Activated CD8-positive, alpha-beta T cell treated with anti-CD3 and anti-CD28 coated beads, Interleukin-2, amount 10 ng/mL, durations not matched to agents 7 days and 5 days (primary cell): ENCODE data around the gene GALNT15. TPM values are rescaled to one million over a fixed set of nuclear protein-coding genes. Genes with fewer than 3 reads are reported as not detected.

Source experiments
- ATAC-seq: fragments of 150-1000 bp; cut with Tn5 transposase; one replicate; pipeline ENCODE4 v1.10.0; 2021; ENCODE audit warnings: moderate library complexity
- CTCF ChIA-PET: fragments of 350-600 bp; sonication (Branson Sonifier 250); formaldehyde crosslinking; loops from one replicate; lab custom pipeline; 2021; ENCODE audit warnings: antibody characterized with exemption; lab: Charles Lee
- POLR2A ChIA-PET: fragments of 350-600 bp; sonication (Branson Sonifier 250); formaldehyde crosslinking; loops from one replicate; lab custom pipeline; 2021; ENCODE audit warnings: antibody characterized with exemption; lab: Charles Lee
- DNase-seq: peaks from one replicate; pipeline ENCODE4 v3.0.0-alpha.2; 2020
- H3K27ac Mint-ChIP-seq: one replicate; pipeline ENCODE4 v1.8.0; 2021; ENCODE audit warnings: mild to moderate bottlenecking, mixed read lengths
- H3K27me3 Mint-ChIP-seq: one replicate; pipeline ENCODE4 v1.8.0; 2021; ENCODE audit warnings: low read depth, mixed read lengths
- H3K36me3 Mint-ChIP-seq: one replicate; pipeline ENCODE4 v1.8.0; 2021; ENCODE audit warnings: low read depth, mixed read lengths
- H3K4me1 Mint-ChIP-seq: one replicate; pipeline ENCODE4 v1.8.0; 2021; ENCODE audit warnings: low read depth, mixed read lengths
- H3K4me3 Mint-ChIP-seq: one replicate; pipeline ENCODE4 v1.8.0; 2021; ENCODE audit warnings: mild to moderate bottlenecking, mixed read lengths
- H3K9me3 Mint-ChIP-seq: one replicate; pipeline ENCODE4 v1.8.0; 2022; ENCODE audit warnings: mixed read lengths; ENCODE audit not compliant: insufficient read depth
- total RNA-seq, 2 experiments: library from RNA; stranded (reverse); gene quantifications; one replicate each; pipeline ENCODE4 v1.2.3, GENCODE V29; 2021

Gene GALNT15
- total RNA-seq, 2 experiments from 2014 or later: not detected

DNA sequence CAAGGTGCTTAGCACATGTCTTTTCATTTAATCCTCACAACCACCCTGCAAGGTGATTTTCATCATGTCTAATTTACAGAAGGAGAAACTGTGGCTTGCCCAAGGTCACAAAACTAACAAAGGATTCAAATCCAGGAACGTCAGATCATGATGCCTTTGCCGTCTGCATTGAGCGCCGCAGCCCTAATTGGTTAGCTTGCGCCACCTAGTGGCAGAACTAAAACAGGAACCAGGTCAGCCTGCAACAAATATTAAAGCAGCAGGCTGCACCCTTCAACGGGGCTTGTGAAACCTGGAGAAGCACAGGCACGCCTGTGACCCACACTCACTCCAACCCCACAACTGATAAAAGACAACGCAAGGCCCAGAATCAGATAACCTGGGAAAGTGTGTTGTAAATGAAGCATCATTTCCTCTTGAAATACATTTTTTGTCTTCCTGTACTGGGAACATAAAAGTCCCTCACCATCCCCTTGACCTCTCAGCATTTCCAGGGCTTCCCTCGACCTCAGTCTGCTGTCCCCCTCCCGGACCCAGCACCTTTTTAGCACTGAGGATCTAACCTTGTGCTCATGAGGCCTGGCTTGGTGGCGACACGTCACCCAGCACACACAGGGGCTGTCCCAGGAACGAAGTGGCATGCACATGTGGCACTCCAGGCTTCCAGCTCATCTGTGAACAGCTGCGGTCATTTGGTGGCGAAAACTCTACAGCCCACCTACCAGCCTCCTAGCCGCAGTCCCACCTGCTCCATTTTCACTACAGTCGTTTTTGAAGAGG, 73.0 kb downstream of the GALNT15 start:
- Mint-ChIP-seq H3K4me3 (no peak overlapping the region), H3K27me3 (no peaks in the 10 kb centered on the region), H3K36me3 (no peaks in the 10 kb centered on the region), H3K9me3 (no peaks in the 10 kb centered on the region), H3K27ac (no peak overlapping the region), H3K4me1 (peaks cover 12% of the 10 kb centered on the region)
- ChIA-PET CTCF (interaction anchor here (0.7 to 2.6 kb wide), 12 partner anchors 11 to 1045 kb away, joined by 3 to 18 read pairs (median 5); partner anchors contain the start of genes DPH3 and OXNAD1), POLR2A (no interaction called here)
- ATAC-seq (peak; percentile 90), DNase-seq (peak; percentile 86)

DNA sequence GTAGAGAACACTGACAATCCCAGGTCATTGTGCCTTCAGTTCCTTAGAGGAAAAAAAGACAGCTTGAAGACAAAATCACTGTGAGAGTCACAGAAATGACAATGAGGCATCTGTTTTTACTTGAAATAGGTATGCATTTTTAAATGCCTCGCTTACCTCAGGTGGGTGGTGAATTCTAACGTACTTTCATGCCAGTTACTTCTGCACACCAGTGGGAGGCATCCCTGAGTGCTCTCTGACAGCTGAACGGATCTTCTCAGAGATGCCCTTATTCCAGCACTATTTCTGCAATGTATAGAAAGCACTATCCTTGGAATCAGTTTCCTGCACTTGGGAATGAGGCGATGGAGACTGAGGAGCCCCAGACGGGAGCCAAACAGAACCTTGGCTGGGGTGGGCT, 74.1 kb downstream of the GALNT15 start:
- Mint-ChIP-seq H3K27ac (no peak overlapping the region), H3K4me1 (peaks cover 12% of the 10 kb centered on the region), H3K27me3 (no peaks in the 10 kb centered on the region), H3K4me3 (no peak overlapping the region), H3K36me3 (no peaks in the 10 kb centered on the region), H3K9me3 (no peaks in the 10 kb centered on the region)
- ChIA-PET CTCF (interaction anchor here (0.7 to 2.6 kb wide), 11 partner anchors 10 to 1046 kb away, joined by 3 to 18 read pairs (median 5); partner anchors contain the start of genes ANKRD28, DPH3 and OXNAD1), POLR2A (no interaction called here)
- ATAC-seq (no peak), DNase-seq (no peak)

GRCh38 chr3:16249336-16249735, 74.9 kb downstream of the GALNT15 start:
- DNase-seq: peak; percentile 37
- H3K9me3 Mint-ChIP-seq: no peaks in the 10 kb centered on the region

DNA sequence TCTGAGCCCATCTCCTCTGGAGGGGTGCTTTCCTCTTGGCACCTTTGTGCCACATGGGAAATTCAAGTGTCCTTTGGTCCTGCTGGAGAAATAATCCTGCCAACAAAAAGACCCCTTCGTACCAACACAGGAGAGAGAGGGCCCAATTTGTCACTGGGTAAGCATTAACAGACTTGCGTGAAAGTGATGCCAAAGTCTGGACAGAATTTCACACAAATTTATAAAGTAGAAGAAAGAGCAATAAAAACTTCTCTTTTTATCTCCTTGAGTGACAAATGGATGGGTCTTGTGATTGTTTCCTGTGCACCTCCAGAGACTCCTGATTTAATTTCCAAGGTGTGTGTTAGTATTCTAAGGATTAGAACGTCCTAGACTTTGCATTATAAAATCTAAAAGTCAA, 75.4 kb downstream of the GALNT15 start:
- ChIA-PET POLR2A (no interaction called here), CTCF (no interaction called here)
- no peak overlapping the region for H3K27ac Mint-ChIP-seq
- no peaks in the 10 kb centered on the region for H3K36me3 Mint-ChIP-seq
- H3K4me3 Mint-ChIP-seq: no peak overlapping the region
- no peaks in the 10 kb centered on the region for H3K27me3 Mint-ChIP-seq
- ATAC-seq (no peak), DNase-seq (no peak)
- peaks cover 15% of the 10 kb centered on the region for H3K4me1 Mint-ChIP-seq
- H3K9me3 Mint-ChIP-seq: no peaks in the 10 kb centered on the region

More at GRCh38 chr3:16249336-16249735, 74.9 kb downstream of the GALNT15 start:
- H3K27ac Mint-ChIP-seq: no peak overlapping the region
- POLR2A ChIA-PET: no interaction called here
- CTCF ChIA-PET: interaction anchor here (2.5 to 2.6 kb wide), 3 partner anchors 9 to 200 kb away, joined by 16 to 18 read pairs (median 18); partner anchors contain the start of genes DPH3 and OXNAD1
- H3K27me3 Mint-ChIP-seq: no peaks in the 10 kb centered on the region
- H3K36me3 Mint-ChIP-seq: no peaks in the 10 kb centered on the region
- H3K4me3 Mint-ChIP-seq: no peak overlapping the region
- peaks cover 9% of the 10 kb centered on the region for H3K4me1 Mint-ChIP-seq
- ATAC-seq: no peak

- no peaks in the 10 kb centered on the region for H3K36me3 Mint-ChIP-seq
- no peak for DNase-seq
- no peak for ATAC-seq
- no peaks in the 10 kb centered on the region for H3K27me3 Mint-ChIP-seq
- H3K27ac Mint-ChIP-seq: no peak overlapping the region
- ChIA-PET CTCF (interaction anchor here (1.2 to 2.2 kb wide), 4 partner anchors 8 to 60 kb away, joined by 3 to 7 read pairs (median 4); partner anchors contain the start of genes DPH3 and OXNAD1), POLR2A (no interaction called here)
- no peak overlapping the region for H3K4me3 Mint-ChIP-seq
- peaks cover 22% of the 10 kb centered on the region for H3K4me1 Mint-ChIP-seq
- H3K9me3 Mint-ChIP-seq: no peaks in the 10 kb centered on the region
These were observed 77.0 kb downstream of the GALNT15 start for GRCh38 chr3:16251316-16252085.

- no peak overlapping the region for H3K27ac Mint-ChIP-seq
- ATAC-seq: no peak
- POLR2A ChIA-PET: no interaction called here
These were observed 77.9 kb downstream of the GALNT15 start for GRCh38 chr3:16252243-16252978.

GRCh38 chr3:16252988-16253387, 78.5 kb downstream of the GALNT15 start:
- H3K36me3 Mint-ChIP-seq: no peaks in the 10 kb centered on the region
- no peak overlapping the region for H3K27ac Mint-ChIP-seq
- H3K4me1 Mint-ChIP-seq: peaks cover 15% of the 10 kb centered on the region
- ATAC-seq: no peak
- H3K9me3 Mint-ChIP-seq: no peaks in the 10 kb centered on the region
- ChIA-PET CTCF (interaction anchor here (0.7 to 2.2 kb wide), 2 partner anchors 10 to 204 kb away, joined by 4 to 5 read pairs; no protein-coding TSS in a partner anchor), POLR2A (no interaction called here)
- no peak for DNase-seq
- no peaks in the 10 kb centered on the region for H3K27me3 Mint-ChIP-seq
- H3K4me3 Mint-ChIP-seq: no peak overlapping the region

More at GRCh38 chr3:16252243-16252978, 77.9 kb downstream of the GALNT15 start:
- DNase-seq: no peak
- Mint-ChIP-seq H3K4me3 (no peak overlapping the region), H3K27me3 (no peaks in the 10 kb centered on the region), H3K9me3 (no peaks in the 10 kb centered on the region), H3K4me1 (peaks cover 15% of the 10 kb centered on the region), H3K36me3 (no peaks in the 10 kb centered on the region)
- CTCF ChIA-PET: interaction anchor here (1.2 to 2.2 kb wide), 4 partner anchors 9 to 59 kb away, joined by 3 to 7 read pairs (median 4); partner anchors contain the start of genes DPH3 and OXNAD1

GRCh38 chr3:16253601-16254000, 79.1 kb downstream of the GALNT15 start:
- POLR2A ChIA-PET: no interaction called here
- CTCF ChIA-PET: interaction anchor here (0.7 to 2.2 kb wide), 3 partner anchors 10 to 204 kb away, joined by 4 to 13 read pairs (median 5); partner anchors contain the start of genes DPH3 and OXNAD1
- H3K9me3 Mint-ChIP-seq: no peaks in the 10 kb centered on the region
- H3K4me1 Mint-ChIP-seq: peaks cover 15% of the 10 kb centered on the region
- no peak overlapping the region for H3K27ac Mint-ChIP-seq
- no peak overlapping the region for H3K4me3 Mint-ChIP-seq
- ATAC-seq (no peak), DNase-seq (no peak)
- H3K27me3 Mint-ChIP-seq: no peaks in the 10 kb centered on the region
- no peaks in the 10 kb centered on the region for H3K36me3 Mint-ChIP-seq

- H3K4me1 Mint-ChIP-seq: peaks cover 20% of the 10 kb centered on the region
- ChIA-PET POLR2A (no interaction called here), CTCF (interaction anchor here (1.0 to 2.2 kb wide), 3 partner anchors 10 to 439 kb away, joined by 3 to 13 read pairs (median 5); partner anchors contain the start of genes DPH3 and OXNAD1)
- H3K9me3 Mint-ChIP-seq: no peaks in the 10 kb centered on the region
- H3K4me3 Mint-ChIP-seq: no peak overlapping the region
- peaks cover 7% of the 10 kb centered on the region for H3K36me3 Mint-ChIP-seq
- H3K27me3 Mint-ChIP-seq: no peaks in the 10 kb centered on the region
- DNase-seq (no peak), ATAC-seq (peak; percentile 58)
- no peak overlapping the region for H3K27ac Mint-ChIP-seq
These were observed 80.4 kb downstream of the GALNT15 start for GRCh38 chr3:16254916-16255315.

DNA sequence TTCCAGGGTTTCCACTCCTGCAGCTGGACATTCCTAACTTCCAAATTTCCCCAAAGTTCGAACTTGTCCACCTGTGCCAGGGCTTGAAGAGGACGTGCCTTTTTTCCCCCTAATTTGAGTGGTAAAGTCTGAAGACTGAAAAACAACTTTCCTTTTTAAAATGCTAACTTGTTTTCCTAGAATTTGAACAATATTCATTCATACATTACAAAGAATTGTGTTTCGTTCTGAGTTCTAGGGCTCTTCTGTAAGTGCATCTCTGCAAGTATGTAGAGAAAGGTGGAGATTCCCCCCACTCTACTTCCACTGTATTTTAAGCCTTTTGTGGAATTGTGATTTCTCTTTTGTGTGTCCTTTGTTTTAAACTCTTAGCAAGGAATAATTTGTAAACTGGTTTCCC, 80.8 kb downstream of the GALNT15 start:
- Mint-ChIP-seq H3K4me1 (peaks cover 20% of the 10 kb centered on the region), H3K27ac (no peak overlapping the region), H3K9me3 (no peaks in the 10 kb centered on the region), H3K27me3 (no peaks in the 10 kb centered on the region), H3K36me3 (peaks cover 10% of the 10 kb centered on the region), H3K4me3 (no peak overlapping the region)
- ChIA-PET POLR2A (interaction anchor here (0.6 kb wide), 1 partner anchor 56 kb away, joined by 3 read pairs; no protein-coding TSS in a partner anchor), CTCF (interaction anchor here (1.0 to 2.2 kb wide), 3 partner anchors 9 to 439 kb away, joined by 3 to 13 read pairs (median 5); partner anchors contain the start of genes DPH3 and OXNAD1)
- ATAC-seq (no peak), DNase-seq (no peak)

DNA sequence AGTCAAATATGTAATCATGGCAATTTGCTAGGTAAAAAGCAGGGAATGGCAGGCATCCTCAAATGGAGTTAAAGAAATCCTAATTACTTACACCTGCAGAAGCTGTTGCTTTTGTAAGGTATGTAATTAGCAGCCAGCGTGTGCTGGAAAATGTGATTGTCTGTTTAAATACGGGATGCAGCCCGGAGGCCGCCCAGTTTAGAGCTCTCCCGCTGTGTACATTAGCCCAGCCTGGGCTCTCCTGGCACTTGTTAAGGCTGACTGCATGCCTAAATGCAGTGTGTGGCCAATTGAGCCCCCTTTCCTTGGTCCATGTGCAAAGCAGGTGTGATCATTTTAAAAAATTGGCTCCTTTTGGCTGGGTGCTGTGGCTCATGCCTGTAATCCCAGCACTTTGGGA, 81.2 kb downstream of the GALNT15 start:
- ChIA-PET POLR2A (interaction anchor here (0.6 kb wide), 1 partner anchor 56 kb away, joined by 3 read pairs; no protein-coding TSS in a partner anchor), CTCF (interaction anchor here (2.2 kb wide), 1 partner anchor 9 kb away, joined by 13 read pairs; the partner anchor contains the start of genes DPH3 and OXNAD1)
- no peak for DNase-seq
- Mint-ChIP-seq H3K9me3 (no peaks in the 10 kb centered on the region), H3K27me3 (no peaks in the 10 kb centered on the region), H3K27ac (no peak overlapping the region), H3K4me1 (peaks cover 20% of the 10 kb centered on the region), H3K4me3 (no peak overlapping the region), H3K36me3 (peaks cover 10% of the 10 kb centered on the region)
- ATAC-seq: no peak
